Neuronal stem cell (in vitro differentiated cells): ENCODE data around the gene RSPH10B.
"Not testable (repeated sequence)": the region's sequence is repeated elsewhere in the genome, so short reads cannot be mapped to it uniquely, and the experiment has no call there.

Experiments used
- DNase-seq: peaks from one replicate; pipeline ENCODE4 v3.0.0-alpha.2; 2013; ENCODE audit warnings: low spot score
- H2AFZ ChIP-seq: one replicate; pipeline ENCODE4 v1.6.1; 2013; ENCODE audit warnings: mild to moderate bottlenecking, low read length, inconsistent platforms
- H2AK5ac ChIP-seq: 2 replicates; pipeline ENCODE4 v1.6.1; 2013; ENCODE audit warnings: low read depth, mild to moderate bottlenecking, inconsistent platforms, low read length, moderate library complexity, mixed read lengths
- H2BK120ac ChIP-seq: 2 replicates; pipeline ENCODE4 v1.6.1; 2013; ENCODE audit warnings: low read depth, mild to moderate bottlenecking, inconsistent platforms, low read length, moderate library complexity, mixed read lengths
- H2BK12ac ChIP-seq: one replicate; pipeline ENCODE4 v1.6.1; 2013; ENCODE audit warnings: low read length, inconsistent platforms
- H2BK15ac ChIP-seq: 2 replicates; pipeline ENCODE4 v1.6.1; 2013; ENCODE audit warnings: mild to moderate bottlenecking, low read length, inconsistent platforms, mixed read lengths
- H2BK5ac ChIP-seq: one replicate; pipeline ENCODE4 v1.6.1; 2013; ENCODE audit warnings: inconsistent platforms, mild to moderate bottlenecking, low read length, moderate library complexity
- H3K14ac ChIP-seq: one replicate; pipeline ENCODE4 v1.6.1; 2013; ENCODE audit warnings: low read length, inconsistent platforms
- H3K18ac ChIP-seq: 2 replicates; pipeline ENCODE4 v1.6.1; 2013; ENCODE audit warnings: low read length, inconsistent platforms
- H3K23ac ChIP-seq: 2 replicates; pipeline ENCODE4 v1.6.1; 2013; ENCODE audit warnings: low read depth, mild to moderate bottlenecking, mixed read lengths, low read length, inconsistent platforms; ENCODE audit not compliant: poor library complexity
- H3K27ac ChIP-seq: replicated peaks from 3 replicates; pipeline ENCODE4 v1.5.1; 2013; ENCODE audit warnings: low read length, inconsistent platforms
- H3K27me3 ChIP-seq, 3 experiments: 2 replicates each; pipeline ENCODE4 v1.6.1; 2013; ENCODE audit warnings: low read length in 3 of 3, mild to moderate bottlenecking in 2 of 3, inconsistent platforms in 1 of 3, low read depth in 1 of 3, mixed read lengths in 1 of 3, moderate library complexity in 1 of 3; ENCODE audit not compliant: control insufficient read depth in 3 of 3, insufficient read depth in 3 of 3
- H3K36me3 ChIP-seq, 2 donors: replicated peaks in 1 of 2; 2 replicates each; pipeline ENCODE4 v1.6.1; 2013; ENCODE audit warnings: low read length in 2 of 2; ENCODE audit not compliant: control insufficient read depth in 2 of 2, insufficient read depth in 2 of 2
- H3K4ac ChIP-seq: 2 replicates; pipeline ENCODE4 v1.6.1; 2013; ENCODE audit warnings: inconsistent platforms, mild to moderate bottlenecking, low read length, moderate library complexity
- H3K4me1 ChIP-seq, 2 donors: 1 replicate in 1 of 2; 2 replicates in 1 of 2; pipeline ENCODE4 v1.6.1; 2013; ENCODE audit warnings: low read length in 2 of 2, low read depth in 1 of 2; ENCODE audit not compliant: control insufficient read depth in 2 of 2, insufficient read depth in 1 of 2
- H3K4me2 ChIP-seq: one replicate; pipeline ENCODE4 v1.6.1; 2013; ENCODE audit warnings: mild to moderate bottlenecking, low read length, inconsistent platforms; ENCODE audit not compliant: insufficient read depth, poor library complexity, severe bottlenecking
- H3K4me3 ChIP-seq, 2 donors: 2 replicates each; pipeline ENCODE4 v1.5.1; 2013; ENCODE audit warnings: low read length in 2 of 2, mild to moderate bottlenecking in 2 of 2, inconsistent platforms in 1 of 2, moderate library complexity in 1 of 2
- H3K79me1 ChIP-seq: one replicate; pipeline ENCODE4 v1.6.1; 2013; ENCODE audit warnings: low read depth, mild to moderate bottlenecking, inconsistent platforms, low read length, moderate library complexity
- H3K9ac ChIP-seq: one replicate; pipeline ENCODE4 v1.6.1; 2013; ENCODE audit warnings: mild to moderate bottlenecking, low read depth, low read length, inconsistent platforms; ENCODE audit not compliant: poor library complexity
- H3K9me3 ChIP-seq, 2 donors: replicated peaks in 1 of 2; 2 replicates each; pipeline versions ENCODE3 to v1.6.1; 2013; ENCODE audit warnings: low read length in 2 of 2, mild to moderate bottlenecking in 2 of 2, inconsistent platforms in 1 of 2, low read depth in 1 of 2, mixed read lengths in 1 of 2, moderate library complexity in 1 of 2; ENCODE audit not compliant: control insufficient read depth in 2 of 2, insufficient read depth in 1 of 2
- H4K8ac ChIP-seq: one replicate; pipeline ENCODE4 v1.6.1; 2013; ENCODE audit warnings: low read depth, mild to moderate bottlenecking, inconsistent platforms, low read length, moderate library complexity
- H4K91ac ChIP-seq: one replicate; pipeline ENCODE4 v1.6.1; 2013; ENCODE audit warnings: low read length, low read depth, mild to moderate bottlenecking, inconsistent platforms; ENCODE audit not compliant: poor library complexity
- WGBS, 2 donors: extraction: QIAGEN DNeasy Blood & Tissue Kit; methylation state at CpG; one replicate each; pipeline ENCODE4 v1.1.7; 2013; ENCODE audit warnings: missing lambda C conversion rate in 2 of 2, mixed read lengths in 1 of 2; ENCODE audit not compliant: insufficient read length in 2 of 2, insufficient replicate concordance in 1 of 2; ENCODE audit errors: extremely low coverage in 2 of 2; 5-methylcytosine and 5-hydroxymethylcytosine counted together

RSPH10B gene

DNA sequence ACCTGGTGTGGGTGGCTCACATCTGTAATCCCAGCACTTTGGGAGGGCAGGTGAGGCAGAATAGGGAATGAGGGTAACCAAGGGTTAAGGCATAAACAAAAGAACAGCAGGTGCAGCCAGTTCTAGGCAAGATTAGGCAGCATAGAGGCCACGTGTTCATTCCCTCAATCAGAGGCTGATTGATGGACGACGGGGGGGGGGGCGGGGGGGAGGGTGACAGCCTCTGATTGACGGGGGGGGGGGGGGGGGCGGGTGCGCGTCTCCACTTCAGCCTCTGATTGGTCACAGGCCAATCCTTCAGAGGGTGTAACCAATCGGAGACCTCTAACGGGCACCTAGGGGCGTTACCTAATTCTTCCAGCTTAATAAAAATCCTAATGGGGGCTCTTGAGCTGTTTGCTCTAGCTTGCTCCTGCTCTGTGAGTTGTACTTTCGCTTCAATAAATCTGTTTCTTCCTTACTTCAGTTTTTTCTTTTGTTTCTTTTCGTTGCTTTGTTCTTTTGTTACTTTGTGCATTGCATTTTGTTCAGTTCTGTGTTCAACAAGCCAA lies 73.0 kb downstream of the RSPH10B start:
- not testable (repeated sequence) for H3K9me3 ChIP-seq, H3K4ac ChIP-seq, H3K4me3 ChIP-seq, H3K23ac ChIP-seq, DNase-seq, H4K8ac ChIP-seq, H2AK5ac ChIP-seq, H3K4me1 ChIP-seq, H3K27ac ChIP-seq, H2BK12ac ChIP-seq, H2AFZ ChIP-seq, H2BK5ac ChIP-seq, H3K4me2 ChIP-seq, H3K9ac ChIP-seq, H3K79me1 ChIP-seq, H3K18ac ChIP-seq, H3K14ac ChIP-seq, H2BK120ac ChIP-seq, H4K91ac ChIP-seq, H3K36me3 ChIP-seq, H2BK15ac ChIP-seq, H3K27me3 ChIP-seq
- no CpG with 5 or more reads among the region's 13 CpGs for WGBS, 2 donors

- no peaks in the 10 kb centered on the region for H3K27me3 ChIP-seq
- H3K9me3 ChIP-seq = no peaks in the 10 kb centered on the region
- H3K23ac ChIP-seq = no peak overlapping the region
- no peak overlapping the region for H3K4me3 ChIP-seq
- no peak overlapping the region for H2AK5ac ChIP-seq
- no CpG with 5 or more reads among the region's 9 CpGs for WGBS, 2 donors
- H2AFZ ChIP-seq = no peak overlapping the region
- no peaks in the 10 kb centered on the region for H3K4me1 ChIP-seq
- H3K4ac ChIP-seq = no peak overlapping the region
- DNase-seq = no peak
- H3K79me1 ChIP-seq = no peaks in the 10 kb centered on the region
- no peak overlapping the region for H3K14ac ChIP-seq
- H2BK120ac ChIP-seq = no peak overlapping the region
- no peak overlapping the region for H3K9ac ChIP-seq
- no peak overlapping the region for H3K4me2 ChIP-seq
- H3K27ac ChIP-seq = no peak overlapping the region
- H2BK15ac ChIP-seq = no peak overlapping the region
- no peak overlapping the region for H4K8ac ChIP-seq
- H4K91ac ChIP-seq = no peak overlapping the region
- no peak overlapping the region for H2BK12ac ChIP-seq
- H3K18ac ChIP-seq = no peak overlapping the region
- H3K36me3 ChIP-seq = no peaks in the 10 kb centered on the region
- H2BK5ac ChIP-seq = no peak overlapping the region
Observed at GRCh38 chr7:5892498-5892897, 78.0 kb downstream of the RSPH10B start.

- H4K8ac ChIP-seq, H2AFZ ChIP-seq, H3K18ac ChIP-seq, DNase-seq, H3K36me3 ChIP-seq, H2BK12ac ChIP-seq, H3K4me2 ChIP-seq, H3K79me1 ChIP-seq, H3K23ac ChIP-seq, H2BK15ac ChIP-seq, H3K14ac ChIP-seq, H4K91ac ChIP-seq, H3K9me3 ChIP-seq, H3K27ac ChIP-seq, H3K4me1 ChIP-seq, H3K9ac ChIP-seq, H2BK5ac ChIP-seq, H2BK120ac ChIP-seq, H3K27me3 ChIP-seq, H2AK5ac ChIP-seq, H3K4ac ChIP-seq, H3K4me3 ChIP-seq: not testable (repeated sequence)
- WGBS, 2 donors = no CpG with 5 or more reads among the region's 2 CpGs
Observed at GRCh38 chr7:5890244-5890643, 80.2 kb downstream of the RSPH10B start.

GRCh38 chr7:5888021-5888420 lies 82.5 kb downstream of the RSPH10B start:
- not testable (repeated sequence) for DNase-seq, H3K27me3 ChIP-seq, H2BK5ac ChIP-seq, H3K23ac ChIP-seq, H3K4me2 ChIP-seq, H3K27ac ChIP-seq, H3K9ac ChIP-seq, H3K79me1 ChIP-seq, H2BK15ac ChIP-seq, H3K18ac ChIP-seq, H3K4me3 ChIP-seq, H2BK120ac ChIP-seq, H4K8ac ChIP-seq, H3K36me3 ChIP-seq, H4K91ac ChIP-seq, H2BK12ac ChIP-seq, H3K4me1 ChIP-seq, H3K14ac ChIP-seq, H3K4ac ChIP-seq, H2AFZ ChIP-seq, H2AK5ac ChIP-seq, H3K9me3 ChIP-seq
- no CpG with 5 or more reads among the region's 5 CpGs for WGBS, 2 donors
